ENCODE results near the gene JAGN1. TPM values are rescaled to one million over a fixed set of nuclear protein-coding genes. Genes with fewer than 3 reads are reported as not detected.
"Not testable (repeated sequence)": the region's sequence is repeated elsewhere in the genome, so short reads cannot be mapped to it uniquely, and the experiment has no call there.

The JAGN1 gene
- polyA plus RNA-seq, 12 donors: 17.2 to 33.7 (median 29.6) TPM; not detected in 1

DNA sequence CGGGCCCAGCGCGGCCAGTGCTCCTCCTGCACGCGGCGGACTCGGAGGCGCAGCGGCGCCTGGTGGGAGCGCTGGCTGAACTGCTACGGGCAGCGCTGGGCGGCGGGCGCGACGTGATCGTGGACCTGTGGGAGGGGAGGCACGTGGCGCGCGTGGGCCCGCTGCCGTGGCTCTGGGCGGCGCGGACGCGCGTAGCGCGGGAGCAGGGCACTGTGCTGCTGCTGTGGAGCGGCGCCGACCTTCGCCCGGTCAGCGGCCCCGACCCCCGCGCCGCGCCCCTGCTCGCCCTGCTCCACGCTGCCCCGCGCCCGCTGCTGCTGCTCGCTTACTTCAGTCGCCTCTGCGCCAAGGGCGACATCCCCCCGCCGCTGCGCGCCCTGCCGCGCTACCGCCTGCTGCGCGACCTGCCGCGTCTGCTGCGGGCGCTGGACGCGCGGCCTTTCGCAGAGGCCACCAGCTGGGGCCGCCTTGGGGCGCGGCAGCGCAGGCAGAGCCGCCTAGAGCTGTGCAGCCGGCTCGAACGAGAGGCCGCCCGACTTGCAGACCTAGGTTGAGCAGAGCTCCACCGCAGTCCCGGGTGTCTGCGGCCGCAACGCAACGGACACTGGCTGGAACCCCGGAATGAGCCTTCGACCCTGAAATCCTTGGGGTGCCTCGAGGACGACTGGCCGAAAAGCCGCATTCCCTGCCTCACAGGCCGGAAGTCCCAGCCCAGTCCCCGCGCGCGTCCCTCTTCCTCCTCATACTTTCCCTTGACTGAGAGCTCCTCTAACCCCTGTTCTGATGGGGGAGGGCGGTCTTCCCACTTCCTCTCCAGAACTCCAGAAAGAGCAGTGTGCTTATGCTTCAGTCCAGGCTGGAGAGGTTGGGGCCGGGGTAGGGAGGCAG is 25.1 kb downstream of the JAGN1 start:
- DNase-seq: peak; percentile 81

GRCh38 chr3:9916346-9916733 is 25.9 kb downstream of the JAGN1 start:
- peak; percentile 31 for DNase-seq

GRCh38 chr3:9916734-9917680 is 26.6 kb downstream of the JAGN1 start, which contains the start of gene IL17RC:
TSS of gene IL17RC (plus strand) at chr3:9917098. CDS start at chr3:9917316, 218 bp downstream.
- peak; percentile 90 for DNase-seq

DNA sequence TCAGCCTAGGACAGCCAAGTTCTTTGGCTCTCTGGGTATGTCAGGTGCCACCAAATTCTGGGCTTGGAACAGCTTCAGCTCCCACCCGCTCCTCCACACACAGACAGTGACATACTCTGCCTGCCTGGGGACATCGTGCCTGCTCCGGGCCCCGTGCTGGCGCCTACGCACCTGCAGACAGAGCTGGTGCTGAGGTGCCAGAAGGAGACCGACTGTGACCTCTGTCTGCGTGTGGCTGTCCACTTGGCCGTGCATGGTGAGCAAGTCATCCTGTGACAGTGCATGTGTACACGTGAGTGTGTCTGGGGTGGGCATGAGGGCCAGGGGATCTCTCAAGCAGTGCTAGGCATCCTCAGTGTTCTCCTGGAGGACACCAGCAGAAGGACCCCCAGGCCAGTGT is 27.4 kb downstream of the JAGN1 start:
- DNase-seq: no peak

DNA sequence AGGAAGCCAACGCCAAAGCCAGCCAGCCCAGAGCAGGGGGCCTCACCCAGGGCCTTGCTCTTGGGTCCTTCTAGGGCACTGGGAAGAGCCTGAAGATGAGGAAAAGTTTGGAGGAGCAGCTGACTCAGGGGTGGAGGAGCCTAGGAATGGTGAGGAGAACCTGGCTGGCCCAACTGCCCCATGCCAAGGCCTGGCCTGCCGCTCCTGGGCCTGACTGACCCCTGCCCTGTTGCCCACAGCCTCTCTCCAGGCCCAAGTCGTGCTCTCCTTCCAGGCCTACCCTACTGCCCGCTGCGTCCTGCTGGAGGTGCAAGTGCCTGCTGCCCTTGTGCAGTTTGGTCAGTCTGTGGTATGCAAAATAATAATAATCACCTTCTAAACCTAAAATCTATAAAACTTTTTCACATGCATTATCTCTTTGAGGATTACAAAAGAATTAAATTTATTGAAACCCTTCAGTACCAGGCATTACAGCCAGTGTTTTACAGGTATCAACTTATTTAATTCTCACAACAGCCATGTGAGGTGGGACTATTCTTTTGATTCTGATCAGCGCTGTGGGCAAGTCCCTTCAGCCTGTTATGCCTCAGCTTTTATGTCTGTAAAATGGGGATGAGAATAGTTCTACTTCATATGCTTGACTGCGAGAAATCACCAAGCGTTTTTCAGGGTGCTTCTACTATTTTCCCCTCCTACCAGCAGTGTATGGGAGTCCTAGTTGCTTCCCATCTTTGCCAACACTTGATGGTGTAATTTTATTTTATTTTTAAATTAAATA is 28.0 kb downstream of the JAGN1 start:
- DNase-seq: no peak

DNA sequence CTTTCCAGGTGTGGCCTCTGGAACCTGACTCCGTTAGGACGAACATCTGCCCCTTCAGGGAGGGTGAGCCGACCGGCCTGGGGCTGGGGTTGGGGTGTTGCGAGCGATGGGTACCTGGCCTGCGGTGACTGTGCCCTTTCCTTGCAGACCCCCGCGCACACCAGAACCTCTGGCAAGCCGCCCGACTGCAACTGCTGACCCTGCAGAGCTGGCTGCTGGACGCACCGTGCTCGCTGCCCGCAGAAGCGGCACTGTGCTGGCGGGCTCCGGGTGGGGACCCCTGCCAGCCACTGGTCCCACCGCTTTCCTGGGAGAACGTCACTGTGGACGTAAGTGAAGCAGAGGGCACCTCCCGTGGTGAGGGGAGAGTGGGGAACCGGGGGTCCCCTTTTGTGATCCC is 37.7 kb downstream of the JAGN1 start:
- no peak for DNase-seq

DNA sequence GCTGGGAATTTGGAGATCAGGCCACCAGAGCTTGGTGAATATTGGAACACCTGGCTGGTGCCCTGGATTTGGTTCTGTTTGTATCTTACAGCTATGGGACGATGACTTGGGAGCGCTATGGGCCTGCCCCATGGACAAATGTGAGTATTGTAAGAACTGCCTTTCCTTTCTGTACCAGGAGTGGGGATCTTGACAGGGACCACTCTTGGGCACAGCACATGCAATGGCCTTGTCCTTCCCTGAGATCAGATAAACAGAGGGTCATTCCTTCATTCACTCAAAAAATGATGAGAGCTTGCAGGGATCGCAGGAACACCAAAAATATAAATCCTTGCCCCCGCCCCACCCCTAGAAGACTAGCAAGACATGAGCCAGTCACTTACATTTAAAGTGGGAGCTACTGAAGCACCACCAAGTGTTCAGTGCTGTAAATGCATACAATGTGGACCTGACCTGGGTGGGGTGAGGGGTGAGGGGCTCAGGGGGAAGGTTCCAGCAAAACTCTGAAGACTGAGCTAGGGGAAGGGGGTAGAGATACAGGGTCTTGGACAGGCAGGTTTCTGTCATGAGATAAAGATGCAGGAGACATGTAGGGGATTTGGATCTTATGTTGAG is 40.5 kb downstream of the JAGN1 start:
- no peak for DNase-seq

DNA sequence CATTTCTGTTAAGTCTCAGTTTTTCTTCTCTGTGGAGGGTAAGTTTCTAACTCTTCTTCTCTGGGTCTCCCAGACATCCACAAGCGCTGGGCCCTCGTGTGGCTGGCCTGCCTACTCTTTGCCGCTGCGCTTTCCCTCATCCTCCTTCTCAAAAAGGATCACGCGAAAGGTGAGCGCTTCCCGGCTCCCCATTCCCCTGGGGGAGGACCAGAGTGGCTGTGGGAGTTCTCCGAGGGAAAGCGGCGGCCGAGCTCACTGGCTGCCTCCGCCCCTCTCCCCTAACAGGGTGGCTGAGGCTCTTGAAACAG is 42.1 kb downstream of the JAGN1 start:
- no peak for DNase-seq

DNA sequence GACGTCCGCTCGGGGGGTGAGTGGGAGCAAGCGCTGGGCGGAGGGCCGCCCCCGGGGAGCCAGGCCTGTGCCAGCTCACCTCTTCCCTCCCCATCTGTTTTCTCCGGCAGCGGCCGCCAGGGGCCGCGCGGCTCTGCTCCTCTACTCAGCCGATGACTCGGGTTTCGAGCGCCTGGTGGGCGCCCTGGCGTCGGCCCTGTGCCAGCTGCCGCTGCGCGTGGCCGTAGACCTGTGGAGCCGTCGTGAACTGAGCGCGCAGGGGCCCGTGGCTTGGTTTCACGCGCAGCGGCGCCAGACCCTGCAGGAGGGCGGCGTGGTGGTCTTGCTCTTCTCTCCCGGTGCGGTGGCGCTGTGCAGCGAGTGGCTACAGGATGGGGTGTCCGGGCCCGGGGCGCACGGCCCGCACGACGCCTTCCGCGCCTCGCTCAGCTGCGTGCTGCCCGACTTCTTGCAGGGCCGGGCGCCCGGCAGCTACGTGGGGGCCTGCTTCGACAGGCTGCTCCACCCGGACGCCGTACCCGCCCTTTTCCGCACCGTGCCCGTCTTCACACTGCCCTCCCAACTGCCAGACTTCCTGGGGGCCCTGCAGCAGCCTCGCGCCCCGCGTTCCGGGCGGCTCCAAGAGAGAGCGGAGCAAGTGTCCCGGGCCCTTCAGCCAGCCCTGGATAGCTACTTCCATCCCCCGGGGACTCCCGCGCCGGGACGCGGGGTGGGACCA is 42.6 kb downstream of the JAGN1 start:
- DNase-seq: peak; percentile 70

- peak; percentile 95 for DNase-seq
Observed at GRCh38 chr3:9933561-9934234, 43.3 kb downstream of the JAGN1 start, which contains the start of gene CRELD1. TSS of gene CRELD1 (plus strand) at chr3:9933834. CDS start at chr3:9934439, 605 bp downstream.

GRCh38 chr3:9934235-9934621 is 43.8 kb downstream of the JAGN1 start:
- DNase-seq: no peak

DNA sequence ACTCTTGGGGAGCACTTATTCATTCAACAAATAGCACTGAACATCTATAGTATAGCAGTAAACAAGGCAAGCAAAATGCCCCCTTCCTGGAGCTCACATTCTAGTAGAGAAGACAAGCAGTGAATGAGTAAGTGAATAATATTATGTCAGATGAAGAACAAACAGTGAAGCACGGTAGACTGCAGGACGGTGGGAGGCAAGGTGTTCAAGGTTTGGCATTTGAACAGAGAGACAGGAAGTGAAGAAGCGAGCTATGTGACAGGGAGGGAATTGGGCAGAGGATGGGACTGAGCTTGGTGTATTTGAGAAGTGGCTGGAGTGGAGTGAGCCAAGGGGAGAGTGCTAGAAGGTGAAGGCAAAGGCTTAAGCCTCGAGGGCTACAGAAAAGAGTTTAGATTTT is 44.6 kb downstream of the JAGN1 start:
- no peak for DNase-seq

GRCh38 chr3:9935966-9936510 is 45.6 kb downstream of the JAGN1 start:
- DNase-seq: no peak

DNA sequence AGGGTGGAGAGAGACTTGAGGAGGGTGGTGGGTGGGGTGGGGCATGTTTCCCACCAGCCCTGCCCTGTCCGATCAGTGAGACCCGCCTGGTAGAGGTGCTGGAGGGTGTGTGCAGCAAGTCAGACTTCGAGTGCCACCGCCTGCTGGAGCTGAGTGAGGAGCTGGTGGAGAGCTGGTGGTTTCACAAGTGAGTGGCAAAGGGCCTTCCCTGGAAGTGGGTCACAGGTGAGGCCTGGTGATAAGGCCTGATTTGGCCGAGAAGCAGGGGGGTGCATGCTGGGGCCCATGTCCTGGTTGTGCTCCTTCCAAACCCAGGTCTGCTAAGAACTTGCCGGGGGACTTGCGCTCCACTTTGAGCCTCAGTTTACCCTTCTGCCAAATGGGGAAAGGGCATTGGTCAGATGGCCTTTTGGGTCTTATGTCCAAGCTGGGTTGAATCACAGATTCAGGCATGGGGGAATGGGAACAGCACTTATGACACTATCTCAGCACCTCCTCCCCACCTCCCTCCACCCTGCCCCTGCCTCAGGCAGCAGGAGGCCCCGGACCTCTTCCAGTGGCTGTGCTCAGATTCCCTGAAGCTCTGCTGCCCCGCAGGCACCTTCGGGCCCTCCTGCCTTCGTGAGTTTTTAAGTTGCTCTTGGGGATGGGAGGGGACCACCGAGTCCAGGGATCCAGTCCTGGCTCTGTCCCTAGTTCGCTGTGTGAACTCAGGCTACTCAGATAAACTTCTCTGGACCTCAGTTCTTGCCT is 47.3 kb downstream of the JAGN1 start:
- no peak for DNase-seq

DNA sequence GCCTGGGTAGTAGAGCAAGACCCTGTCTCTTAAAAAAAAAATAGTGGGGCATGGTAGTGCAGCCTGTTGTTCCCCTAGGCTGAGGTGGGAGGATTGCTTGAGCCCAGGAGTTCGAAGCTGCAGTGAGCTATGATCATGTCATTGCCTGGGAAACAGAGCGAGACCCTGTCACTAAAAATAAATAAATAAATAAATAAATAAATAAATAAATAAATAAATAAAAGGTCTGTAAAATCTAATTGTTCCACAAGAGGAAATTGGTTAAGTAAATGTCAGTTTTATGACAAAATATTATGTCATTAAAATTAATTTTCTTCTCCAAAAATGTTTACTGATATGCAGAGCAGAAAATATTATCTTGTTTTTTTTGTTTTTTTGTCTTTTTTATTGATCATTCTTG is 48.6 kb downstream of the JAGN1 start:
- DNase-seq: no peak

DNA sequence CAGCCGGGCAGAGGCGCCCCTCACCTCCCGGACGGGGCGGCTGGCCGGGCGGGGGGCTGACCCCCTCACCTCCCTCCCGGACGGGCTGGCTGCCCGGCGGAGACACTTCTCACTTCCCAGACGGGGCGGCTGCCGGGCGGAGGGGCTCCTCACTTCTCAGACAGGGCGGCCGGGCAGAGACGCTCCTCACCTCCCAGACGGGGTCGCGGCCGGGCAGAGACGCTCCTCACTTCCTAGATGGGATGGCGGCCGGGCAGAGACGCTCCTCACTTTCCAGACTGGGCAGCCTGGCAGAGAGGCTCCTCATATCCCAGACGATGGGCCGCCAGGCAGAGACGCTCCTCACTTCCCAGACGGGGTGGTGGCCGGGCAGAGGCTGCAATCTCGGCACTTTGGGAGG is 49.5 kb downstream of the JAGN1 start:
- not testable (repeated sequence) for DNase-seq

DNA sequence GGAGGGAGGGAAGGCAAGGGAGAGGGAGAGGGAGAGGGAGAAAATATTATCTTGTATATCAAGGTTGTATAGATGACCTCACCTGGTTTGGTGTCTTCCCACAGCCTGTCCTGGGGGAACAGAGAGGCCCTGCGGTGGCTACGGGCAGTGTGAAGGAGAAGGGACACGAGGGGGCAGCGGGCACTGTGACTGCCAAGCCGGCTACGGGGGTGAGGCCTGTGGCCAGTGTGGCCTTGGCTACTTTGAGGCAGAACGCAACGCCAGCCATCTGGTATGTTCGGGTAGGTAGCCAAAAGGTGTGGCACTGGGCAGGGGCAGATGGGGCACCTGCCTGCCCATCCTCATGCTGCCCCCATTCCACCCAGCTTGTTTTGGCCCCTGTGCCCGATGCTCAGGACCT is 50.3 kb downstream of the JAGN1 start:
- DNase-seq: no peak

GRCh38 chr3:9942164-9942563 is 51.8 kb downstream of the JAGN1 start:
- DNase-seq: no peak
